ENCODE data around the gene NEK4.
"Not testable (repeated sequence)": the region's sequence is repeated elsewhere in the genome, so short reads cannot be mapped to it uniquely, and the experiment has no call there.

Gene NEK4

GRCh38 chr3:52731590-52731989 is 39.1 kb downstream of the NEK4 start:
- no peak for DNase-seq (ENCODE audit: low read depth)

DNA sequence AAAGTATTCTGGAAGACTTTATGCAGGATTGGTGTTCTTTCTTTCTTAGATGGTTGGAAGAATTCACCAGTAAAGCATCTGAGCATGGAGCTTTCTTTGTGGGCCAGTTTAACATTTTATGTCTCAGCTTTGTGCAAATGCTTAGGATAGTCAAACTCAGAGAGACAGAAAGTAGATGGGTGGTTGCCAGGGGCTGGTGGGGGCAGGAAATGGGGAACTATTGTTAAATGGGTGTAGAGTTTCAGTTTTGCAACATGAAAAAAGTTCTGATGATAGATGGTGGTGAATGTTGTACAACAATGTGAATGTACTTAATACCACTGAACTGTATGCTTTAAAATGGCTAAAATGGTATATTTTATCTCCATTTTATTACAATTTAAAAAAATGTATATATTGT is 40.1 kb downstream of the NEK4 start:
- DNase-seq (ENCODE audit: low read depth), result no peak

DNA sequence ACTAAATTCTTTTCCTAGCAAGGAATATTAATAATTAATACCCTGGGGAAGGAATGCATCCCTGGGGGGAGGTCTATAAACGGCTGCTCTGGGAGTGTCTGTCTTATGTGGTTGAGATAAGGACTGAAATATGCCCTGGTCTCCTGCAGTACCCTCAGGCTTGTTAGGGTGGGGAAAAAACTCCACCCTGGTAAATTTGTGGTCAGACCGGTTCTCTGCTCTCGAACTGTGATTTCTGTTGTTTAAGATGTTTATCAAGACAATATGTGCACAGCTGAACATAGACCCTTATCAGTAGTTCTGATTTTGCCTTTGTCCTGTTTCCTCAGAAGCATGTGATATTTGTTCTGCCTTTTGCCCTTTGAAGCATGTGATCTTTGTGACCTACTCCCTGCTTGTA is 42.0 kb downstream of the NEK4 start:
- DNase-seq (ENCODE audit: low read depth), result not testable (repeated sequence)

- DNase-seq (ENCODE audit: low read depth), result no peak
Observed at GRCh38 chr3:52724511-52724910, 46.2 kb downstream of the NEK4 start.

- no peak for DNase-seq (ENCODE audit: low read depth)
Observed at GRCh38 chr3:52723935-52724334, 46.8 kb downstream of the NEK4 start.

DNA sequence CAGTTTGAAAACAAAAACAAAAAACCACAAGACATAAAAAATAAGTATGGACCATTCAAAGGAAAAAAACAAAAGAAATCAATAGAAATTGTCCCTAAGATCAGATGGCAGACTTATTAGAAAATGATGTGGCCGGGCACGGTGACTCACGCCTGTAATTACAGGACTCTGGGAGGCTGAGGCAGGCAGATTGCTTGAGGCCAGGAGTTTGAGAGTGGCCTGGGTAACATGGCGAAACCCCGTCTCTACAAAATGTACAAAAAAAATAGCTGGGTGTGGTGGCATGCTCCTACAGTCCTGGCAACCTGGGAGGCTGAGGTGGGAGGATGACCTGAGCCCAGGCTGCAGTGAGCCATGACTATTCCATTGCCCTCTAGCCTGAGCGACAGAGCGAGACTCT is 48.2 kb downstream of the NEK4 start:
- DNase-seq (ENCODE audit: low read depth), result no peak

DNA sequence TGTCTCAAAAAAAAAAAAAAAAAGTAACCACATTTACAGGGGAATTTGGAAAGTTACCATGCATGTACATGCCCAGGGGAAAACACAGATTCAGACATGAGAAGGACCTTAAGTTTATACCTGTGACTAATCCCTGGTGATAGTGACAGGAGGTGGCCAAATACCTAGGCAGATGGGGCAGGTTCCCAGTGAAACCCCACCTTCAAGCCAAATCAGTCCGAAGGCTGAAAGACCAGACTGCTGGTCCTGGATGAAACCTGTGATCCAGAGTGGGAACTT is 49.1 kb downstream of the NEK4 start:
- no peak for DNase-seq (ENCODE audit: low read depth)

DNA sequence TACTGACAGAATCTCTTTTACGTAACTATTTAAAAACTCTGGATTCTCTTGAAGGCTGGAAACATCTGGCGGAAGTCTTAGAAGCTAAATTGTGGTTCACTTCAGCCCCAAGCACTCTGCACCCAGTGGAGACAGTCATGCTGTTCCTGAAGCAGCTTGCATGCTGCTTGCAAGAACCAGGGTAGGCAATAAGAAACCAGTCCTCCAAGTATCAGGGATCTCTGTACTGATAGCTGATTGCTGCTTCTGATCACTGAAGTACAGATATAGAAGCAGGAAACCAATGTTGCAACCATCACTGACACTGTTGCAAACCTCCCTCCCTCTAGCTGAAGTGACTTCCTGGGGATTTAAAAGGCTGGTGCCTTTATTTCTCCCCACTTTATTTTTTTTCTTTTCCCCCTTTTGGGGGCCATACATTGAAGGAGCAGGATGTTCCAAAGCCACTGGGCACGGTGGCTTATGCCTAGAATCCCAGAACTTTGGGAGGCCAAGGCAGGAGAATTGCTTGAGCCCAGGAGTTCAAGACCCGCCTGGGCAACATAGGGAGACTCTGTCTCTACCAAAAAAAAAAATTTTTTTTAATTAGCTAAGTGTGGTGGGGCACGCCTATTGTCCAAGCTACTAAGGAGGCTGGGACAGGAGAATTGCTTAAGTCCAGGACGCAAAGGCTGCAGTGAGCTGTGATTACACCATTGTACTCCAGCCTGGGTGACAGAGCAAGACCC is 49.6 kb downstream of the NEK4 start:
- DNase-seq (ENCODE audit: low read depth), result no peak

DNA sequence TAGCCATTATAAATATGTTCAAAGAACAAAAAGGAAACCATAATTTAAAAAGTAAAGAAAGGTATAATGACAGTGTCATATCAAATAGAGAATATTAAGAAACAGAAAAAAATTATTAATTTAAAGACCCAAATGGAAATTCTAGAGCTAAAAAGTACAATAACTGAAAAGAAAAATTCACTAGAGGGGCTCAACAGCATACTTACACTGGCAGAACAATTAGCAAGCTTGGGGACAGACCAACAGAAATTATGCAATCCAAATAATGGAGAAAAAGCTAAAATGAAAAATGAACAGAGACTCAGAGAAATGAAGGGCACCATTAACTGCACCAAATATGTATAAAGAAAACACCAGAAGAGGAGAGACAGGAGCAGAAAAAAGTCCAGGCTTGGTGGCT is 51.1 kb downstream of the NEK4 start:
- DNase-seq (ENCODE audit: low read depth), result no peak

DNA sequence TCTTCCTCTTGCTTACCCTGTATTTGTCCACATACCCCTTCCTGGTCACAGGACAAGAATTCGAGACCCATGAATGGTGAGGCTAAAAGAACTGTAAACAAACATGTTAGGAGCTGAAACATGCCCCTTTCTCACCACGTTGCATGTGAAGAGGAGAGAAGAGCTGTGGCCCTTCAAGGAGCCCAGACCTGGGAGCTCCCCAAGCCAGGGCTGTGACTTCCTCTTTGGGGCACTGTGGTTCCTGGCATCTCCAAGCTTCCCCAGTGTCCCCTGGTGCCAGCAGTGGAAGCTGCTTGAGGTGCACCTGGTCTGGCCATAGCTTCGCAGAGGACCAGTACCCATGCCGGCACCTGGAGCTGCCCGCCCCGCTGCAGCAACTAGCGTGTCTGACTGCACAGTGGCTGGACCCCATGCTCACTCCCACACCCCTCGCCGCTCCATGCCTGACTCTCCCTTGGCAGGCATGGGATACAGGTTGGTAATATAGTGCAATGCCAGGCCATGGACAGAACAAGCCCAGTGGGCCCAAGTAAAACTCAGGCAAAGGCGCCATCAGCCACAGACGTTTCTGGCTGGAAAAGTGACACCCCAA is 54.9 kb downstream of the NEK4 start:
- DNase-seq (ENCODE audit: low read depth), result no peak

- no peak for DNase-seq (ENCODE audit: low read depth)
Observed at GRCh38 chr3:52714335-52715302, 56.1 kb downstream of the NEK4 start.

DNA sequence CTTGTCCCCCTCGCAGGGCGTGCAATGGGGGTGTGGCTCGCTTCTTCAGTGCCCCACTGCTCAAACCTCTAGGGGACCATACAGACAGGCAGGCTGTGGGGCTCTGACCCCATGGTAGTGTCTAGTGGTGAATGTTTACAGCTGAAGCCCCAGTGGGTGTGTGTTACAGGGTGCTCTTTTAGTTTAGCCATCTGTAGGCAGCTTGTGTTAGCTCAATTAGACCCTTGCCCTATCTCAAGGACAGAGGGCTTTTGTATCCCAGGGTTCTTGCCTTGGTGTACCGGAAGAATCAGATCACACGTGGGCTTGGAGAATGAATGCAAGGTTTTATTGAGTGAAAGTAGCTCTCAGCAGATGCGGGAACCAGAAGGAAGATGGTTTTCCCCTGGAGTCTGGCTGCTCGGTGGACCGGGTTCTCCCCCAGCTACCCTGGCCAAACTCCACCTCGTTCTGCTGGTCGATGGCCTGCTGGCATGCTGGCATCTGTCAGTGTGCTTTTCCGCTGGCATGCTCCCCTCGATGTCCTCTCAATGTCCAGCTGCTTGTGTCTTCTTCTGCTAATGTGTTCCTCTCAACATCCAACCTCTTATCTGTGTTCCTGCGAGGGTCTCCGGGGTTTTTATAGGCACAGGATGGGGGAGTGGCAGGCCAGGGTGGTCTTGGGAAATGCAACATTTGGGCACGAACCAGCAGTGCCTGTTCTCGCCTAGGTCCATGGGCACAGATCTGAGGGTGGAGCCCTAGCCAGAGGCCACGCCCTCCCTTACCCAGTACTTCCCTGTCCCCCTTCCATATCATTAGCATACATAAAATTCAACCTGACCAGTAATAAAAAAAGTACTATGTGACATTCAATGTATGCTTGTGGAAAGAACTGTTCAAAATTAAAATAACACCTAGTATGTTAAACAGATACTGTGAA is 58.2 kb downstream of the NEK4 start:
- no peak for DNase-seq (ENCODE audit: low read depth)

GRCh38 chr3:52710512-52710911 is 60.2 kb downstream of the NEK4 start:
- no peak for DNase-seq (ENCODE audit: low read depth)

DNA sequence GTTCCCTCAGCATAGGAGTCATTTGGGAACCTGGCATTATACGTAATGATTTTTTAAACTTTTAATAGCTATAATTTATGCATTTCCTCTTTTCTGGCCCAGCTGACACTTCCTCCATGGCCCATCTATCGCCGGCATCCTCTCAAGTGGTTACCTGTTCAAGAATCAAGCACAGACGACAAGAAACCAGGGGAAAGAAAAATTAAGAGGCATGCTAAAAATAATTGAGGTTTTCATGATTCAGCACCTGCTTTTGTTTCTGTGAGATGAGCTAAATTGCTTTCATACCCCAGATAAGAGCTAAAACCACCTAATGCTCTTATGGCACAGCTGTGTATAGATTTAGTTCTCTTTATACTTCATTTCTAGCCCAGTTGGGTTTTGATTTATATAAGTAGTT is 63.2 kb downstream of the NEK4 start:
- no peak for DNase-seq (ENCODE audit: low read depth)

DNA sequence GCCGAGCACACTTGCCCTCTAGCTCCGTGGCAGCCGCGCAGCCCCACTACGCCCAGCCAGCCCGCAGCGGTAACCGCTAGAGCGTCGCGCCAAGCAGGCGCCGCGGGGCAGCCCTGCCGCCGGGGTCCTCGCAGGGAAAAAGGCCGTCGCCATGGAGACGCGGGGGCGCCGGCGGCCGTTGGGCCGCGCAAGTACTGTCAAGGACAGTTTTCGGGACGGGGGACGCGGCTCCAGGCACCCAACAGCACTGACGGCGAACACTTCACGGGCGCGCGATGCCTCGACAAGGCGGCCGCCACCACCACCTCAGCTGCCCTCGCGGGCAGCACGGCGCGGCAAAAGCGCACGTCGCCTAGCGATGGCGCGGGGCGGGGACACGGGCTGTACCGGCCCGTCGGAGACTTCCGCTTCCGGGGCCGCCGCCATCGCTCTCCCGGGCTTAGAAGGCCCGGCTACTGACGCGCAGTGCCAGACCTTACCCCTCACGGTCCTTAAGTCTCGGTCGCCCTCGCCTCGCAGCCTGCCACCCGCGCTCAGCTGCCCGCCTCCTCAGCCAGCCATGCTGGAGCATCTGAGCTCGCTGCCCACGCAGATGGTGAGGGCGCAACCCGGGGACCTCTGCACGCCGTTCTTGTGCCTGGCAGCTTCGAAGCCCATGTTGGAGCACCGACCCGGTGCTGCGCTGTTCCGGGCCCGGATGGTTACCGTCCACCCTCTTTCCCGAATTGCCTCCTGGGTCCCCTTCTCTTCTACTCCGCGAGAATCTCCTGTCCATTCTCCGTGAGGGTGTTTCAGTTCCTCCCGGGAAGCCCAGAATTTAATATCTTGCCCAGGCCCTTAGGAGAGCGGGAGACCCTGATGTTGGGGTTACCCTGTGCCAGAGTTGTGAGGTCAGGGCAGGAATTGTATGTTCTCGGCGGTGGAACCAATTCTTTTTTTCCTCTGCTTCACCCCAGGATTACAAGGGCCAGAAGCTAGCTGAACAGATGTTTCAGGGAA is 64.8 kb downstream of the NEK4 start, which contains the start of the genes GLT8D1 and SPCS1:
GLT8D1 (minus strand) TSS at position 104 of the 999 bp plus-strand sequence. CDS start 5,331 bp downstream, outside the sequence.
SPCS1 (plus strand) TSS at position 419 of the 999 bp plus-strand sequence; CDS start at position 560, 141 bp downstream.
- peak; percentile 71 for DNase-seq (ENCODE audit: low read depth)

- DNase-seq (ENCODE audit: low read depth), result no peak
Observed at GRCh38 chr3:52705438-52705687, 65.4 kb downstream of the NEK4 start.

DNA sequence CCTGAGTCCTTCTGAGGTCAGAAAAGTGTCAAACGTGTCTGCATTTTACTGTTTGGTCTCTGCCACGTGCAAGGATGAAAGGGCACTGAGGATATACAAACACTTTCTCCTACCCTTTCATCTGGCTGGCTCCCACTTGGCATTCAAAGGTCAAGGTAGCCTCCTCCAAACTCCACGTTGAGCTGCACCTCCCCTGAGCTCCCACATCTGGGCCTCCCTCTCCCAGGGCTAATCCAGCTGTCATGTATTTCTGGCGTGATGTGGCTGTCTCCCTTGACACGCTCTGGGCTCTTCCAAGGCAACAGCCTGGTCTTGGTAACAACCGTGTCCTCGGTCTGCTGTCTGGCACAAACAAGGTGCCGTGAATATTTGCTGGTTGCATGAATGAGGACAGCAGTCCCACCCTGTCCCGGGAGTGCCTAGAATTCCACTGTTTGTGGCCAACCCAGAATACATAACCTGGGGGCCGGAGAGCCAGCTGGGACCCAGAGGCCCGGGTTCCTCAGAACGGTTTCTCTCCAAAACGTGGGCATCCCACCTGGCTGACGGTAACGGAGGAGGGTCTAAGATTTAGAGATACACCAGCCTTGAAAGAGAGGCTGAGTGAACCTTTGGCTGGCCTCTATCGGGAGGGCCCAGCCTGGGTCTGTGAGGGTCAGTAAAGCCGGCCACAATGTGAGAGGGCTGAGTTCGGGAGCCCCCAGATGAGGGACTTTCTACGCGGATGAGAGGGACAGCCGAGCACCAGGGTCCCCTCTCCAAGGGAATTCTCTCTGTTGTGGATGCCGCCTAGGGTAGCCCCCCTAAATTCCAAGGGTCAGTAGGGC is 65.9 kb downstream of the NEK4 start:
- no peak for DNase-seq (ENCODE audit: low read depth)

GRCh38 chr3:52703341-52703740 is 67.4 kb downstream of the NEK4 start:
- DNase-seq (ENCODE audit: low read depth), result no peak

DNA sequence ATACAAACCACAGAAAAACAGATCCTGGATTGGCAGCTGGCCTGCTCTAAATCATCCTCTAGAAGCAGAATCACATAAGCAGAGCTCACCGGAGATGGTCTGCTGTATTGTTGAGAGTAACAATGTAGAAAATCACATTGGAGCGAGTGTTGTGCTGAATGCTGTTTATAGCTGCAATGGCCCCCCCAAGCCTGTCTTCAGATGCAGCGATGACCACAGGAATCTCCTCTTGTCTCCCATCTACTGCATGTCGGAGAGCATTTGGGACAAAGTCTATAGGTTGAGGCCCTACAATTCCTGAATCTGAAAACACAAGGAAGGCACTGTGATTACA is 73.1 kb downstream of the NEK4 start:
- DNase-seq (ENCODE audit: low read depth), result no peak

Data from HS-27A (cell line).